GM19468 (cell line): ENCODE measurements around the gene ZNF618.

Source experiments
- ATAC-seq: cut with Tn5 transposase; IDR thresholded peaks from one replicate; pipeline ENCODE4 v1.9.1; 2021; ENCODE audit warnings: mild to moderate bottlenecking, moderate library complexity, moderate number of reproducible peaks; ENCODE audit not compliant: unreplicated experiment; ENCODE audit errors: extremely low read depth

Gene ZNF618

GRCh38 chr9:113909421-113909820 is 33.3 kb downstream of the ZNF618 start:
- no peak for ATAC-seq

- no peak for ATAC-seq
These were observed 34.0 kb downstream of the ZNF618 start for GRCh38 chr9:113910036-113910639.

GRCh38 chr9:113911850-113912557 is 35.9 kb downstream of the ZNF618 start:
- ATAC-seq: no peak

GRCh38 chr9:113912816-113913215 is 36.7 kb downstream of the ZNF618 start:
- no peak for ATAC-seq

GRCh38 chr9:113913426-113914195 is 37.5 kb downstream of the ZNF618 start:
- ATAC-seq: no peak

- ATAC-seq: no peak
These were observed 38.4 kb downstream of the ZNF618 start for GRCh38 chr9:113914517-113914916.

GRCh38 chr9:113915817-113916434 is 39.8 kb downstream of the ZNF618 start:
- no peak for ATAC-seq

GRCh38 chr9:113916931-113917330 is 40.8 kb downstream of the ZNF618 start:
- no peak for ATAC-seq

GRCh38 chr9:113918697-113919350 is 42.7 kb downstream of the ZNF618 start:
- ATAC-seq: no peak

GRCh38 chr9:113919382-113919781 is 43.3 kb downstream of the ZNF618 start:
- no peak for ATAC-seq

- no peak for ATAC-seq
These were observed 43.8 kb downstream of the ZNF618 start for GRCh38 chr9:113919871-113920270.

GRCh38 chr9:113920872-113921271 is 44.8 kb downstream of the ZNF618 start:
- no peak for ATAC-seq

- no peak for ATAC-seq
These were observed 45.4 kb downstream of the ZNF618 start for GRCh38 chr9:113921396-113921925.

GRCh38 chr9:113922160-113922559 is 46.1 kb downstream of the ZNF618 start:
- ATAC-seq: no peak

GRCh38 chr9:113926211-113926610 is 50.1 kb downstream of the ZNF618 start:
- no peak for ATAC-seq

GRCh38 chr9:113927277-113927676 is 51.2 kb downstream of the ZNF618 start:
- no peak for ATAC-seq

- ATAC-seq: no peak
These were observed 52.2 kb downstream of the ZNF618 start for GRCh38 chr9:113928269-113928668.

- no peak for ATAC-seq
These were observed 53.7 kb downstream of the ZNF618 start for GRCh38 chr9:113929634-113930389.

GRCh38 chr9:113930390-113930783 is 54.3 kb downstream of the ZNF618 start:
- no peak for ATAC-seq
